Progenitor cell of endocrine pancreas (in vitro differentiated cells): ENCODE data around the gene TGFB1I1. TPM values are rescaled to one million over a fixed set of nuclear protein-coding genes. Genes with fewer than 3 reads are reported as not detected.
"Not testable (repeated sequence)": the region's sequence is repeated elsewhere in the genome, so short reads cannot be mapped to it uniquely, and the experiment has no call there.

ENCODE experiments used
- DNase-seq: peaks from one replicate; pipeline ENCODE4 v3.0.0; 2021; ENCODE audit warnings: low spot score; ENCODE audit not compliant: unreplicated experiment
- H3K27ac Mint-ChIP-seq: 2 replicates; pipeline ENCODE4 v1.8.0; 2021; ENCODE audit warnings: mild to moderate bottlenecking, moderate library complexity, mixed read lengths
- H3K27me3 Mint-ChIP-seq: 2 replicates; pipeline ENCODE4 v1.8.0; 2021; ENCODE audit warnings: mixed read lengths
- H3K36me3 Mint-ChIP-seq: 2 replicates; pipeline ENCODE4 v1.8.0; 2022; ENCODE audit warnings: mixed read lengths; ENCODE audit not compliant: insufficient read depth
- H3K4me1 Mint-ChIP-seq: 2 replicates; pipeline ENCODE4 v1.8.0; 2021; ENCODE audit warnings: low read depth, mixed read lengths
- H3K4me3 Mint-ChIP-seq: 2 replicates; pipeline ENCODE4 v1.8.0; 2021; ENCODE audit warnings: low read depth, mild to moderate bottlenecking, moderate library complexity, mixed read lengths
- H3K9me3 Mint-ChIP-seq: 2 replicates; pipeline ENCODE4 v1.8.0; 2021; ENCODE audit warnings: low read depth, mixed read lengths
- CTCF ChIP-seq: fragments of 200-600 bp; sonication (generic); IDR thresholded peaks from one replicate; pipeline ENCODE4 v1.5.0; 2021; ENCODE audit warnings: antibody characterized with exemption, mild to moderate bottlenecking; ENCODE audit not compliant: unreplicated experiment
- total RNA-seq: library from RNA; stranded (reverse); gene quantifications from 2 replicates; pipeline ENCODE4 v1.2.1, GENCODE V29; 2021

Gene TGFB1I1
- total RNA-seq, 1 donor from 2014 or later, result 4.5 TPM

- no peak overlapping the region for H3K27ac Mint-ChIP-seq
- no peak for DNase-seq
- no peak overlapping the region for H3K4me3 Mint-ChIP-seq
Observed at GRCh38 chr16:31513884-31514283, 41.9 kb downstream of the TGFB1I1 start.

GRCh38 chr16:31517800-31518402, 45.9 kb downstream of the TGFB1I1 start:
- no peaks in the 10 kb centered on the region for H3K36me3 Mint-ChIP-seq
- H3K27me3 Mint-ChIP-seq, result peaks cover 15% of the 10 kb centered on the region
- H3K4me3 Mint-ChIP-seq, result no peak overlapping the region
- H3K4me1 Mint-ChIP-seq, result no peaks in the 10 kb centered on the region
- DNase-seq, result no peak
- H3K9me3 Mint-ChIP-seq, result peaks cover 7% of the 10 kb centered on the region
- no peak overlapping the region for H3K27ac Mint-ChIP-seq
- TF ChIP-seq CTCF, result no peak

More at GRCh38 chr16:31513884-31514283, 41.9 kb downstream of the TGFB1I1 start:
- Mint-ChIP-seq H3K4me1 (peaks cover 5% of the 10 kb centered on the region), H3K9me3 (peaks cover 7% of the 10 kb centered on the region), H3K27me3 (peaks cover 13% of the 10 kb centered on the region), H3K36me3 (no peaks in the 10 kb centered on the region)
- TF ChIP-seq CTCF, result no peak

DNA sequence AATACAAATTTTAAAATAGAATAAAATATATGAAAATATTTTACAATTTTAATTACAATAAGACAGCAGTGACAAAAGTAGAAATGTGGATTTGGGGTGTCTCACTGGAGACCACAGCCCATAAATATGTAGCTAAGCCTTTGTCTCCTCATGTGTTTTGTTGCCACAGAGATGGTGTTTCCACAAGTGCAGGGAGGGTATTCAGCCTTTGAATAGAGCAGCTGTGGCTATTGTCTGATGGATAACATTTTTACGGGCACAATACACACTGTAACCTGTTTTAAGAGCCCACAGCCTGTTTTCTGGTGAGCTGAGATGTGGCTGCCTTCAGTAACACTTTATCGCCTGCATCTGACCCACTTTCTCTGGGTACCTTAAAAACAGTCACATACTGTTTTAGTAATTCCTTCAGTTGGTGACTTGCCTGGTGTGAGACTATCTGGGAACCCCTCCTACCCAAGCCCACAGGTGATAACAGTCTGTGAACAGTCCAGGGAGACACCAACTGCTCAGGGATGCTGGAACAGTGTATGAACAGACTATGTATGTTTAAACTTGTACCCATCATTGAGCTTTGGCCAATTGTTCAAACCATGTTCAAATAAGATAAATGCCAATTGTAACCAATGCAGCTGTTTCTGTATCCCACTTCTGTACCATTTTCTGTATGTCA, 47.9 kb downstream of the TGFB1I1 start:
- no peak overlapping the region for H3K4me3 Mint-ChIP-seq
- H3K9me3 Mint-ChIP-seq, result peaks cover 7% of the 10 kb centered on the region
- DNase-seq, result no peak
- peaks cover 19% of the 10 kb centered on the region for H3K27me3 Mint-ChIP-seq
- H3K36me3 Mint-ChIP-seq, result no peaks in the 10 kb centered on the region
- no peaks in the 10 kb centered on the region for H3K4me1 Mint-ChIP-seq
- no peak overlapping the region for H3K27ac Mint-ChIP-seq
- TF ChIP-seq CTCF, result no peak

DNA sequence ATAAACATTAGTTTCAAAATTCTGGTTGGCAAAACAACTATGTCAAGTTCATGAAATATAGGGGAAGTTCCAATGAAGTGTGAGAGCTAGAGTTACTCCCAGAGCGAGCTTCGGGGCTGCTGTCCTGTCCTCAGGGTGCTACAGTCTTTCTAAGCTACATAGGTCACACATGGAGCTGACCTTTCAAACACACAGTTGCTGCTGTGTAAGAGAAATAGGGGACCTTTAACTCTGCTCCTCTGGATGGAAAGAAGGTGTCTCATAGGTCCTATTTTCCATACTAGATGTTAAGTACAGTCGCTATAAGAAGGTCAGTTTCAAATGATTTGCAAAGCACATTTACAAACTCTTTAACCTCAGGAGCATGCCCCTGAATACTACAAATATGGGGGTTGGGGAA, 49.4 kb downstream of the TGFB1I1 start:
- Mint-ChIP-seq H3K4me3 (no peak overlapping the region), H3K9me3 (peaks cover 4% of the 10 kb centered on the region), H3K27ac (no peak overlapping the region), H3K4me1 (no peaks in the 10 kb centered on the region), H3K27me3 (peaks cover 25% of the 10 kb centered on the region), H3K36me3 (no peaks in the 10 kb centered on the region)
- no peak for DNase-seq
- TF ChIP-seq CTCF, result no peak

GRCh38 chr16:31522071-31522470, 50.1 kb downstream of the TGFB1I1 start:
- no peak overlapping the region for H3K27ac Mint-ChIP-seq
- no peak for DNase-seq
- no peaks in the 10 kb centered on the region for H3K9me3 Mint-ChIP-seq
- peaks cover 30% of the 10 kb centered on the region for H3K27me3 Mint-ChIP-seq
- H3K36me3 Mint-ChIP-seq, result no peaks in the 10 kb centered on the region
- H3K4me1 Mint-ChIP-seq, result no peaks in the 10 kb centered on the region
- no peak overlapping the region for H3K4me3 Mint-ChIP-seq
- TF ChIP-seq CTCF, result no peak

DNA sequence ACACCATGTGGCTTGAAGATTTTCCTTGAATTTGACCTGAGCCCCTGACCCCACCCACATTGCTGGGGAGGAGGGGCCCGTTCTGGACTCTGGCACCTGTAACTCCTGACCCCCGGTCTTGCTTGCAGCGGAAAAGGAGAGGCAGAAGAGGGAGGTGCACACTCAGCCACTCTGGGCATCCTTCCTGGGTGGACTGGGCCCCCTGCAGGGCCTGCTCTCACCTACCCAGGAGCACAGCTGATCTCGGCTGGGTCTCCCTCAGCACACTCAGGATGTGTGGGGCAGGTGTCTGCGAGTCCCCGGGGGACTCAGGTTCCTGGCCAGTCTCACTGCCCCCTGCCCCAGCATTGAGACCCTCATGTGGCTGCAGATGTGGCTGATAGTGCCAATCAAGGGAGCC, 51.8 kb downstream of the TGFB1I1 start:
- H3K27ac Mint-ChIP-seq, H3K36me3 Mint-ChIP-seq, H3K4me3 Mint-ChIP-seq, H3K9me3 Mint-ChIP-seq, H3K4me1 Mint-ChIP-seq, DNase-seq: not testable (repeated sequence)
- peaks cover 31% of the 10 kb centered on the region for H3K27me3 Mint-ChIP-seq
